ENCODE data around the gene SETD1B.

The SETD1B gene

GRCh38 chr12:121820056-121820455, 16.2 kb downstream of the SETD1B start:
- Mint-ChIP-seq H3K9me3 (no peaks in the 10 kb centered on the region), H3K4me3 (no peak overlapping the region), H3K36me3 (peaks cover 11% of the 10 kb centered on the region), H3K27ac (no peak overlapping the region), H3K4me1 (peaks cover 11% of the 10 kb centered on the region), H3K27me3 (no peaks in the 10 kb centered on the region)

DNA sequence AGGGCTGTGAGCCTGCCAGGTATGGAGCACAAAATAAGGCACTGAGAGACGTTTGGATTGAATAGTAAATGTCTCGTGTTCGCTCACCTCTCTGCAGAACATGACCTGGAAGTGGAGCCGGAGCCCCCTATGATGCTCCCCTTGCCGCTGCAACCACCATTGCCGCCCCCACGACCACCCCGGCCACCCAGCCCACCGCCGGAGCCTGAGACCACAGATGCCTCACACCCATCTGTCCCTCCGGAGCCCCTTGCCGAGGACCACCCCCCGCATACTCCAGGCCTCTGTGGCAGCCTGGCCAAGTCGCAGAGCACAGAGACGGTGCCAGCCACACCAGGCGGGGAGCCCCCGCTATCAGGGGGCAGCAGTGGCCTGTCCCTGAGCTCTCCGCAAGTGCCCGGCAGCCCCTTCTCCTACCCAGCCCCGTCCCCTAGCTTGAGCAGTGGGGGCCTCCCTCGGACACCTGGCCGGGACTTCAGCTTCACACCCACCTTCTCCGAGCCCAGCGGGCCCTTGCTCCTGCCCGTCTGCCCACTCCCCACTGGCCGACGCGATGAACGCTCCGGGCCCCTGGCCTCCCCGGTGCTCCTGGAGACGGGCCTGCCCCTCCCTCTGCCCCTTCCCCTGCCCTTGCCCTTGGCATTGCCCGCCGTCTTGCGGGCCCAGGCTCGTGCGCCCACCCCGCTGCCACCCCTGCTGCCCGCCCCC, 18.7 kb downstream of the SETD1B start:
- H3K27me3 Mint-ChIP-seq: no peaks in the 10 kb centered on the region
- H3K9me3 Mint-ChIP-seq: no peaks in the 10 kb centered on the region
- no peak overlapping the region for H3K27ac Mint-ChIP-seq
- no peaks in the 10 kb centered on the region for H3K4me1 Mint-ChIP-seq
- H3K36me3 Mint-ChIP-seq: peaks cover 14% of the 10 kb centered on the region
- no peak overlapping the region for H3K4me3 Mint-ChIP-seq

GRCh38 chr12:121823101-121823726, 19.4 kb downstream of the SETD1B start:
- Mint-ChIP-seq H3K4me3 (no peak overlapping the region), H3K9me3 (no peaks in the 10 kb centered on the region), H3K27me3 (no peaks in the 10 kb centered on the region), H3K36me3 (peaks cover 12% of the 10 kb centered on the region), H3K4me1 (no peaks in the 10 kb centered on the region), H3K27ac (no peak overlapping the region)

DNA sequence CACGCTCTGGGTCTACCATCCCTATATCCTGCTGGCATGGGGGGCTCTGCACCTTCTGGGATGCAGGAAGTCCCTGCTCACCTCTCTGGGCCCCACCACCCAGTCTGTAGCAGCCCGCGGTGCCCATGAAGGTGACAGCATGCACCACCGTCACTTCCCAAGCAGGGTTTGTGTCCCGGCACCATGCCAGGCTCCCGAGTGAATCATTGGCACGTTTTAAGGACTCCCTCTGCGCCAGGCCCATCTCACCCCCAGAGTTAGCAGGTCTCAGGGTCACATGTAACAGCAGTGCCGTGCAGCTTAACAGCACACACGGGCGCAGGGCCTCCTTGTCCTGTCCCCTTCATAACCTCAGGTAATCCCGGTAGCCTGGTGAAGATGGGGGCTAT, 19.9 kb downstream of the SETD1B start:
- no peaks in the 10 kb centered on the region for H3K27me3 Mint-ChIP-seq
- peaks cover 4% of the 10 kb centered on the region for H3K4me1 Mint-ChIP-seq
- no peak overlapping the region for H3K4me3 Mint-ChIP-seq
- H3K9me3 Mint-ChIP-seq: no peaks in the 10 kb centered on the region
- peaks cover 15% of the 10 kb centered on the region for H3K36me3 Mint-ChIP-seq
- H3K27ac Mint-ChIP-seq: no peak overlapping the region

- Mint-ChIP-seq H3K9me3 (no peaks in the 10 kb centered on the region), H3K27me3 (no peaks in the 10 kb centered on the region), H3K4me3 (no peak overlapping the region), H3K4me1 (peaks cover 5% of the 10 kb centered on the region), H3K27ac (no peak overlapping the region), H3K36me3 (peaks cover 12% of the 10 kb centered on the region)
Observed at GRCh38 chr12:121825041-121825523, 21.3 kb downstream of the SETD1B start.

DNA sequence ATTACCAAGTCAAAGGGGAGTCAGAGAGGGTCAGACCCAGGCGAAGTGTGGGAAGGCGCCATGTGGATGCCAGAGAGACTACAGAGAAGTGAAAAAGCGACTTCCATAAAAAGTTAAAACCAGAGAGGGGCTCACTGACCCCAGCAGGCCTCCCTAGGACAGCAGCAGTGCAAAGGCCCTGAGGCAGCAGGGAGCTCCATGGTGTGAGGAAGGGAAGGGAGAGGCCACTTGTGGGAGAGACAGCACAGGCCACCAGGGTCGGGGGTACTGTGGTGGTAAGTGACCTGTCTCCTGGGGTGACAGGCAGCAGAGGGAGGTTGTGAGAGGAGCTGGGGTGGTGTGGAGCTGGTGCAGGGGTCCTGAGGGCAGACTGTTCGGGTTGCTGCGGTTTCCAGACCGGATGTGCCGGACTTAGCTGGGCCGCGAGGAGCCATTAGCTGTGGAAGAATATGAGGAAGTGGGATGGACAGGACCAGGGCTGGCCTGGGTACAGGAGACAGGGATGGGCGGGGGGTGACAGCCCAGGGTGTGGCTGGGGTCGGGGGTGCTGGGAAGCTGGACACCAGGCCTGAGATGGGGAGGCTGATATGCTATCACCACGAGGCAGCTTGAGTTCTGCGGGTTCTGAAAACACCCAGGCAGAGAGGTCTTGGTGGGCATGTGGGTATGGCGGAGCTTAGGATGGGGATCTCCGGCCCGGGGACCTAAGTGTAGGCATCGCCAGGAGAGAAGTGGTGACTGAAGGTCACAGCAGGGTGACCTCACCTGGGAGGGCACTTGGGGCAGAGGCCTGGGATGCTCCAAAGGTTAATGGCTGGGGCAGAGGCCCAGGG, 22.7 kb downstream of the SETD1B start:
- no peaks in the 10 kb centered on the region for H3K9me3 Mint-ChIP-seq
- H3K4me1 Mint-ChIP-seq: peaks cover 5% of the 10 kb centered on the region
- peak overlapping the region; percentile 83 for H3K27ac Mint-ChIP-seq
- no peaks in the 10 kb centered on the region for H3K27me3 Mint-ChIP-seq
- H3K4me3 Mint-ChIP-seq: no peak overlapping the region
- peaks cover 10% of the 10 kb centered on the region for H3K36me3 Mint-ChIP-seq

DNA sequence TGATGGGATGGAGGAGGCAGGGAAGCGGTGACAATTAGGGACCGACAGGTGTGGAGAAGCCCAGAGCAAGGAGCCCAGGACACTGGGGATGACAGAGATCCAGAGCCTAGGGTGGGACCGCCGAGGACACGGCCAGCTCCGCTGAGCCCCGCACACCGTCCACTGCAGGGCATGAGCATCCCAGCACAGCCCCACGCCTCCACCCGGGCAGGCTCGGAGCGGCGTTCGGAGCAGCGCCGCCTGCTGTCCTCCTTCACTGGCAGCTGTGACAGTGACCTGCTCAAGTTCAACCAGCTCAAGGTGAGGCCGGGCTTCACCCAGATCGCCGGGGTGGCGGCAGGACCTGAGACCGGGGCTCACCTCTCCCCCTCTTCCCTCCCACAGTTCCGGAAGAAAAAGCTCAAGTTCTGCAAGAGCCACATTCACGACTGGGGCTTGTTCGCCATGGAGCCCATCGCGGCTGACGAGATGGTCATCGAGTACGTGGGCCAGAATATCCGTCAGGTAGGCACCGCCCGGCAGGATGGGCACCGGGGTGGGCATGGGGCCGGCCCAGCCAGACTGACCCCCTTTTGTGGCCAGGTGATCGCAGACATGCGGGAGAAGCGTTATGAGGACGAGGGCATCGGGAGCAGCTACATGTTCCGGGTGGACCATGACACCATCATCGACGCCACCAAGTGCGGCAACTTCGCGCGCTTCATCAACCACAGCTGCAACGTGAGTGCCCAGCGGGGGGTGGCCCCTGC, 23.7 kb downstream of the SETD1B start:
- H3K4me1 Mint-ChIP-seq: peaks cover 5% of the 10 kb centered on the region
- H3K27ac Mint-ChIP-seq: peak overlapping the region; percentile 46
- H3K9me3 Mint-ChIP-seq: no peaks in the 10 kb centered on the region
- peaks cover 14% of the 10 kb centered on the region for H3K36me3 Mint-ChIP-seq
- H3K27me3 Mint-ChIP-seq: no peaks in the 10 kb centered on the region
- H3K4me3 Mint-ChIP-seq: no peak overlapping the region

- H3K27me3 Mint-ChIP-seq: no peaks in the 10 kb centered on the region
- H3K27ac Mint-ChIP-seq: no peak overlapping the region
- peaks cover 14% of the 10 kb centered on the region for H3K36me3 Mint-ChIP-seq
- peaks cover 5% of the 10 kb centered on the region for H3K4me1 Mint-ChIP-seq
- H3K4me3 Mint-ChIP-seq: no peak overlapping the region
- no peaks in the 10 kb centered on the region for H3K9me3 Mint-ChIP-seq
Observed at GRCh38 chr12:121828306-121828705, 24.5 kb downstream of the SETD1B start.

DNA sequence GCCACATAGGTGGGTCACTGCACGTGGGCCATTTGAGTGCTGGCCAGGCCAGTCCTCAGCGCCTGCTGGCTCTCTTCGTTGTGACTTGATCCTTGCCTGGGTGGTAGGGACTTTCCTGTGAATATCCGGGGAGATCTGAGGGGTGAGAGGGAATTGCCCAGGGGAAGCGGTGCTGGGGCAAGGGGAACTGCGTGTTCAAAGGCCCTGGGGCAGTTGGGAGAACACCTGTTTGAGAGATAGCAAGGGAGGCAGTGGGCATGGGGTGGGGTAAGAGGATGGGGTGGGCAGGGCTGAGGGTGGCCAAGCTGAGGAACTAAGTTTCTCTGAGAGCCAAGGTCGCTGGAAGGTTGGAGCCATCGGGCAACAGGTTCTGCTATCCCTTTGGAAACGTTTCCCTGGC, 25.0 kb downstream of the SETD1B start:
- Mint-ChIP-seq H3K4me1 (peaks cover 5% of the 10 kb centered on the region), H3K36me3 (peaks cover 12% of the 10 kb centered on the region), H3K27me3 (no peaks in the 10 kb centered on the region), H3K9me3 (no peaks in the 10 kb centered on the region), H3K4me3 (no peak overlapping the region), H3K27ac (no peak overlapping the region)

GRCh38 chr12:121829250-121829918, 25.6 kb downstream of the SETD1B start:
- Mint-ChIP-seq H3K4me1 (peaks cover 5% of the 10 kb centered on the region), H3K27ac (no peak overlapping the region), H3K4me3 (no peak overlapping the region), H3K36me3 (peaks cover 12% of the 10 kb centered on the region), H3K9me3 (no peaks in the 10 kb centered on the region), H3K27me3 (no peaks in the 10 kb centered on the region)

- Mint-ChIP-seq H3K36me3 (peaks cover 12% of the 10 kb centered on the region), H3K9me3 (no peaks in the 10 kb centered on the region), H3K4me1 (peaks cover 5% of the 10 kb centered on the region), H3K27me3 (no peaks in the 10 kb centered on the region), H3K4me3 (no peak overlapping the region), H3K27ac (no peak overlapping the region)
Observed at GRCh38 chr12:121830134-121830533, 26.3 kb downstream of the SETD1B start.

GRCh38 chr12:121830588-121831265, 26.9 kb downstream of the SETD1B start:
- Mint-ChIP-seq H3K27me3 (no peaks in the 10 kb centered on the region), H3K36me3 (peaks cover 12% of the 10 kb centered on the region), H3K27ac (no peak overlapping the region)

DNA sequence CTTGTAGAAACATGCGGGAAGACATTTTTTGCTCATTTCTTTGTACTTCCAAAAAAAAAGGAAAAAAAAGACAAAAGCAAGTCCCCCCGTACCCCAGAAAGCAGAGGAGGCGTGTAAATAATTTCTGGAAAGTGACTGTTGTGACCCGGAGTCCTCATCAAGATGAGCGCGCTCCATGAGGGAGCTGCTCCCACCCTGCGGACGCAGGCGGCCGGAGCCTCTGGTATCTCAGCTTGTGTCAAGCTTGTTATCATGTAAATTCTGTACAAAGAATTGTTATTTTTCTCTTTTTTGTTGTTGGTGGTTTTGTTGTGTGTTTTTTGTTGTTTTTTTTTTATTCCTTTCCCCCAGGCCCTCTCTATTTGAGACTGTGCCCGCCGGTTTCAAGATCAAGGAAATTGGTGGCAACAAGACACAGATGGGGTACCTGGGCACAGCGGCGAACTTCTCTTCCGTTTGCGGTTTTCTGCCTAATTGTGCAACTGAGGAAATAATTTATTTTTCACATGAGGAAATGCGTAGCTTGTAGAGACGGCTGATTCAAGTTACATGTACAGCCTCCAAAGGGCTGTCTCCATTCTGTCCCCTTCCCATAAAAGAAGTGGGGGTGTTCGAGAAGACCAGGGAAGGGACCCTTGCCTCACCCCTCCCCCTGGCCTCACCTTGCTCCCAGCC, 27.9 kb downstream of the SETD1B start:
- Mint-ChIP-seq H3K4me3 (no peak overlapping the region), H3K27me3 (no peaks in the 10 kb centered on the region), H3K4me1 (peaks cover 5% of the 10 kb centered on the region), H3K36me3 (peaks cover 12% of the 10 kb centered on the region), H3K27ac (peak overlapping the region; percentile 72), H3K9me3 (no peaks in the 10 kb centered on the region)

More at GRCh38 chr12:121830588-121831265, 26.9 kb downstream of the SETD1B start:
- Mint-ChIP-seq H3K9me3 (no peaks in the 10 kb centered on the region), H3K4me3 (no peak overlapping the region), H3K4me1 (peaks cover 5% of the 10 kb centered on the region)

DNA sequence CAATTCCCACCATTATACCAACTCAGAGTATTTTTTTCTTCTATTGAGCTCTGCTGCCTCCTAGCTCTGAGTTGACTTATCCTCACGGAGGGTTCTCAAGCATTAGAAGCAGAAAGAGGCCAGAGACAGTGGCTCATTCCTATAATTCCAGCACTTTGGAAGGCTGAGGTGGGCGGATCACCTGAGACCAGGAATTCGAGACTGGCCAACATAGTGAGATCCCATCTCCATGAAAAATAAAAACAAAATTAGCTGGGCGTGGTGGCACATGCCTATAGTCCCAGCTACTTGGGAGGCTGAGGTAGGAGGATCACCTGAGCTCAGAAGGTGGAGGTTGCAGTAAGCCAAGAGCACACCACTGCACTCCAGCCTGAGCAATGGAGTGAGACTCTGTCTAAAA, 33.9 kb downstream of the SETD1B start:
- no peaks in the 10 kb centered on the region for H3K27me3 Mint-ChIP-seq
- H3K4me1 Mint-ChIP-seq: peaks cover 15% of the 10 kb centered on the region
- no peak overlapping the region for H3K4me3 Mint-ChIP-seq
- H3K27ac Mint-ChIP-seq: peak overlapping the region; percentile 8
- no peaks in the 10 kb centered on the region for H3K36me3 Mint-ChIP-seq
- no peaks in the 10 kb centered on the region for H3K9me3 Mint-ChIP-seq

All from activated naive CD4-positive, alpha-beta T cell treated with anti-CD3 and anti-CD28 coated beads, Interleukin-2, amount 50 U/mL, for 24 hours (primary cell).